NT2/D1 (cell line): Measurements from ENCODE around the gene MORN1.

Source experiments
- YY1 ChIP-seq: IDR thresholded peaks from 2 replicates; pipeline ENCODE4 v1.6.1; 2011; ENCODE audit not compliant: insufficient read length, insufficient read depth
- ZNF274 ChIP-seq: IDR thresholded peaks from 2 replicates; pipeline ENCODE4 v1.6.1; 2011; ENCODE audit warnings: mild to moderate bottlenecking, low read depth, low read length

GRCh38 chr1:2314273-2314802, 77.0 kb downstream of the MORN1 start:
- TF ChIP-seq ZNF274 (no peak), YY1 (no peak)
